Osteoblast (primary cell): ENCODE data around the gene DGKE. TPM values are rescaled to one million over a fixed set of nuclear protein-coding genes. Genes with fewer than 3 reads are reported as not detected.

ENCODE experiments used
- DNase-seq: peaks from one replicate; pipeline ENCODE4 v3.0.0; 2011; ENCODE audit warnings: low spot score, mixed read lengths; ENCODE audit not compliant: insufficient read length; ENCODE audit errors: missing footprints
- H2AFZ ChIP-seq: 2 replicates; pipeline ENCODE4 v1.6.0; 2011; ENCODE audit warnings: mild to moderate bottlenecking, low read length
- H3K27ac ChIP-seq: 2 replicates; pipeline ENCODE4 v1.5.1; 2011; ENCODE audit warnings: mild to moderate bottlenecking, low read depth, low read length, moderate library complexity
- H3K27me3 ChIP-seq: 2 replicates; pipeline ENCODE4 v1.6.0; 2012; ENCODE audit warnings: mild to moderate bottlenecking, control low read depth, inconsistent platforms, low read length, moderate library complexity; ENCODE audit not compliant: insufficient read depth
- H3K36me3 ChIP-seq: 2 replicates; pipeline ENCODE4 v1.5.1; 2011; ENCODE audit warnings: mild to moderate bottlenecking, low read length, control low read depth, moderate library complexity; ENCODE audit not compliant: insufficient read depth
- H3K4me1 ChIP-seq: 2 replicates; pipeline ENCODE4 v1.5.1; 2011; ENCODE audit warnings: mild to moderate bottlenecking, low read length, control low read depth, moderate library complexity; ENCODE audit not compliant: insufficient read depth
- H3K4me2 ChIP-seq: 2 replicates; pipeline ENCODE4 v1.6.0; 2011; ENCODE audit warnings: mild to moderate bottlenecking, low read length; ENCODE audit not compliant: insufficient read depth
- H3K4me3 ChIP-seq: fragments of 200-600 bp; sonication (generic); 3 replicates; pipeline ENCODE4 v1.5.1; 2012; ENCODE audit warnings: mild to moderate bottlenecking, low read length, inconsistent platforms; ENCODE audit not compliant: insufficient read depth
- H3K79me2 ChIP-seq: 2 replicates; pipeline ENCODE4 v1.6.0; 2012; ENCODE audit warnings: mild to moderate bottlenecking, low read length, control low read depth, inconsistent platforms; ENCODE audit not compliant: insufficient read depth
- H3K9me3 ChIP-seq: 2 replicates; pipeline ENCODE4 v1.5.1; 2011; ENCODE audit warnings: low read depth, low read length, control low read depth
- H4K20me1 ChIP-seq: 2 replicates; pipeline ENCODE4 v1.6.0; 2012; ENCODE audit warnings: mild to moderate bottlenecking, low read length, control low read depth; ENCODE audit not compliant: insufficient read depth
- CTCF ChIP-seq: IDR thresholded peaks from 2 replicates; pipeline ENCODE4 v1.5.1; 2011; ENCODE audit warnings: mild to moderate bottlenecking, low read depth, low read length, moderate library complexity; ENCODE audit errors: extremely low read depth
- total RNA-seq: library from RNA; depleted of rRNA; stranded (reverse); fragments of >200 nt; gene quantifications from 2 replicates; pipeline ENCODE4 v1.2.3, GENCODE V29; 2012

DGKE gene
- total RNA-seq, 1 donor = 6.2 TPM

GRCh38 chr17:56809106-56809819 is 24.7 kb upstream of the DGKE start:
- H3K27ac ChIP-seq = no peak overlapping the region
- H2AFZ ChIP-seq = no peak overlapping the region
- H3K36me3 ChIP-seq = no peaks in the 10 kb centered on the region
- H3K4me3 ChIP-seq = no peak overlapping the region
- H3K4me1 ChIP-seq = no peaks in the 10 kb centered on the region
- no peaks in the 10 kb centered on the region for H3K27me3 ChIP-seq
- no peaks in the 10 kb centered on the region for H3K9me3 ChIP-seq
- H3K79me2 ChIP-seq = no peaks in the 10 kb centered on the region
- TF ChIP-seq CTCF = no peak
- no peak overlapping the region for H3K4me2 ChIP-seq
- H4K20me1 ChIP-seq = no peaks in the 10 kb centered on the region
- DNase-seq = no peak

- no peaks in the 10 kb centered on the region for H3K9me3 ChIP-seq
- H3K4me3 ChIP-seq = no peak overlapping the region
- no peaks in the 10 kb centered on the region for H3K27me3 ChIP-seq
- H4K20me1 ChIP-seq = no peaks in the 10 kb centered on the region
- no peak overlapping the region for H2AFZ ChIP-seq
- no peak overlapping the region for H3K4me2 ChIP-seq
- no peaks in the 10 kb centered on the region for H3K4me1 ChIP-seq
- H3K27ac ChIP-seq = no peak overlapping the region
- no peak for TF ChIP-seq CTCF
- H3K79me2 ChIP-seq = no peaks in the 10 kb centered on the region
- no peaks in the 10 kb centered on the region for H3K36me3 ChIP-seq
- DNase-seq = no peak
These were observed 24.2 kb upstream of the DGKE start for GRCh38 chr17:56809820-56810179.

- no peak for TF ChIP-seq CTCF
- Histone ChIP-seq H3K27me3 (no peaks in the 10 kb centered on the region), H3K4me2 (no peak overlapping the region), H3K27ac (no peak overlapping the region), H3K9me3 (no peaks in the 10 kb centered on the region), H3K4me3 (no peak overlapping the region), H2AFZ (no peak overlapping the region), H3K4me1 (no peaks in the 10 kb centered on the region), H3K36me3 (no peaks in the 10 kb centered on the region), H4K20me1 (no peaks in the 10 kb centered on the region), H3K79me2 (no peaks in the 10 kb centered on the region)
- no peak for DNase-seq
These were observed 23.6 kb upstream of the DGKE start for GRCh38 chr17:56810343-56810742.

- no peak for DNase-seq
- no peak for TF ChIP-seq CTCF
- H3K4me1 ChIP-seq = peaks cover 2% of the 10 kb centered on the region
- no peaks in the 10 kb centered on the region for H3K9me3 ChIP-seq
- H3K27me3 ChIP-seq = no peaks in the 10 kb centered on the region
- H3K36me3 ChIP-seq = no peaks in the 10 kb centered on the region
- no peak overlapping the region for H3K4me3 ChIP-seq
- H4K20me1 ChIP-seq = no peaks in the 10 kb centered on the region
- H3K4me2 ChIP-seq = no peak overlapping the region
- H2AFZ ChIP-seq = no peak overlapping the region
- H3K79me2 ChIP-seq = no peaks in the 10 kb centered on the region
- no peak overlapping the region for H3K27ac ChIP-seq
These were observed 22.8 kb upstream of the DGKE start for GRCh38 chr17:56810891-56811775.
